Trophoblast cell (in vitro differentiated cells and primary cell): ENCODE measurements around the gene TWSG1.

ENCODE experiments used
- DNase-seq, 2 donors: peaks; one replicate each; pipeline ENCODE4 v3.0.0-alpha.2; 2016
- H2AFZ ChIP-seq: 2 replicates; pipeline ENCODE4 v1.6.1; 2013; ENCODE audit warnings: low read length, moderate library complexity, mild to moderate bottlenecking; ENCODE audit not compliant: insufficient read depth, poor library complexity
- H2AK5ac ChIP-seq: 2 replicates; pipeline ENCODE4 v1.6.1; 2013; ENCODE audit warnings: mild to moderate bottlenecking, low read length
- H2BK120ac ChIP-seq: 2 replicates; pipeline ENCODE4 v1.6.1; 2013; ENCODE audit warnings: low read length, mild to moderate bottlenecking, moderate library complexity; ENCODE audit not compliant: insufficient read depth, poor library complexity
- H2BK12ac ChIP-seq: 2 replicates; pipeline ENCODE4 v1.6.1; 2013; ENCODE audit warnings: mild to moderate bottlenecking, low read length, moderate library complexity
- H2BK5ac ChIP-seq: 2 replicates; pipeline ENCODE4 v1.6.1; 2013; ENCODE audit warnings: low read length, low read depth, moderate library complexity, mild to moderate bottlenecking; ENCODE audit not compliant: poor library complexity
- H3K14ac ChIP-seq: 2 replicates; pipeline ENCODE4 v1.6.1; 2013; ENCODE audit warnings: mild to moderate bottlenecking, low read length
- H3K18ac ChIP-seq: 2 replicates; pipeline ENCODE4 v1.6.1; 2013; ENCODE audit warnings: mild to moderate bottlenecking, low read length
- H3K23ac ChIP-seq: 2 replicates; pipeline ENCODE4 v1.6.1; 2013; ENCODE audit warnings: low read length
- H3K27ac ChIP-seq: 2 replicates; pipeline ENCODE4 v1.5.1; 2013; ENCODE audit warnings: low read depth, mild to moderate bottlenecking, inconsistent platforms, low read length, moderate library complexity
- H3K27me3 ChIP-seq: 2 replicates; pipeline ENCODE4 v1.6.1; 2013; ENCODE audit warnings: inconsistent platforms, mild to moderate bottlenecking, low read length, moderate library complexity; ENCODE audit not compliant: insufficient read depth
- H3K36me3 ChIP-seq, 2 experiments: 1 replicate in 1 of 2; 2 replicates in 1 of 2; pipeline ENCODE4 v1.6.1; 2013; ENCODE audit warnings: low read length in 2 of 2, mild to moderate bottlenecking in 2 of 2, moderate library complexity in 1 of 2; ENCODE audit not compliant: insufficient read depth in 2 of 2, control insufficient read depth in 1 of 2
- H3K4ac ChIP-seq: 2 replicates; pipeline ENCODE4 v1.6.1; 2013; ENCODE audit warnings: low read depth, mild to moderate bottlenecking, low read length, moderate library complexity
- H3K4me1 ChIP-seq, 2 experiments: 1 replicate in 1 of 2; 2 replicates in 1 of 2; pipeline ENCODE4 v1.6.1; 2013; ENCODE audit warnings: low read length in 2 of 2, mild to moderate bottlenecking in 2 of 2, moderate library complexity in 1 of 2; ENCODE audit not compliant: insufficient read depth in 2 of 2, control insufficient read depth in 1 of 2
- H3K4me2 ChIP-seq: 2 replicates; pipeline ENCODE4 v1.6.1; 2013; ENCODE audit warnings: inconsistent platforms, mild to moderate bottlenecking, low read length, moderate library complexity
- H3K4me3 ChIP-seq: 2 replicates; pipeline ENCODE4 v1.5.1; 2013; ENCODE audit warnings: mild to moderate bottlenecking, low read depth, low read length, inconsistent platforms
- H3K79me1 ChIP-seq: one replicate; pipeline ENCODE4 v1.6.1; 2013; ENCODE audit warnings: low read length
- H3K79me2 ChIP-seq: 2 replicates; pipeline ENCODE4 v1.6.1; 2013; ENCODE audit warnings: low read length, mild to moderate bottlenecking; ENCODE audit not compliant: control insufficient read depth, insufficient read depth, poor library complexity
- H3K9ac ChIP-seq: 2 replicates; pipeline ENCODE4 v1.6.1; 2013; ENCODE audit warnings: mild to moderate bottlenecking, low read length
- H3K9me3 ChIP-seq: 2 replicates; pipeline ENCODE4 v1.6.1; 2013; ENCODE audit warnings: low read depth, mild to moderate bottlenecking, control low read depth, inconsistent platforms, low read length; ENCODE audit not compliant: insufficient read depth
- H4K12ac ChIP-seq: 2 replicates; pipeline ENCODE4 v1.6.1; 2013; ENCODE audit warnings: low read depth, mild to moderate bottlenecking, low read length, moderate library complexity
- H4K8ac ChIP-seq: 2 replicates; pipeline ENCODE4 v1.6.1; 2013; ENCODE audit warnings: low read depth, mild to moderate bottlenecking, low read length, moderate library complexity
- H4K91ac ChIP-seq: one replicate; pipeline ENCODE4 v1.6.1; 2013; ENCODE audit warnings: low read depth, mild to moderate bottlenecking, low read length, moderate library complexity
- WGBS: extraction: QIAGEN DNeasy Blood & Tissue Kit; methylation state at CpG from one replicate; pipeline ENCODE4 v1.1.7; 2013; ENCODE audit warnings: missing lambda C conversion rate; ENCODE audit not compliant: insufficient read length, insufficient coverage; ENCODE audit errors: extremely low coverage; 5-methylcytosine and 5-hydroxymethylcytosine counted together

The TWSG1 gene

DNA sequence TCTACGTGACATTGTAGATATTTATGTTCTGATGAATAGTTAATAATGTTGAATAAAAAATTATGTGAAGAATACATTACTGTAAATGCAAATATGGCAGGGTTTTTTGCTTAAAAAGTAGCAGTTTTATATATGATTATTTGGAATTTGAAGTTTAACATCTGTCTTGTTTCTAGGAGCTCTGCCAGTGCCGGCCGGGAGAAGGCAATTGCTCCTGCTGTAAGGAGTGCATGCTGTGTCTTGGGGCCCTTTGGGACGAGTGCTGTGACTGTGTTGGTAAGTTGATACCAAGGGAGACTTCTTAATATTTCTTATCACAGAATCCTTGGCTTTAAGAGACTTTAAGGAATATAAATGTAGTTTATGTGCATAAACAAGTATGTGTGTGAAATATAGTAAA, 25.2 kb downstream of the TWSG1 start:
- Histone ChIP-seq H2BK120ac (no peak overlapping the region), H3K4me2 (no peak overlapping the region), H4K8ac (no peak overlapping the region), H3K4me3 (no peak overlapping the region), H3K79me1 (no peaks in the 10 kb centered on the region), H2AK5ac (no peak overlapping the region), H3K4me1 (peaks cover 0 to 3% of the 10 kb centered on the region in 2 experiments), H3K18ac (no peak overlapping the region), H3K79me2 (no peaks in the 10 kb centered on the region), H3K27ac (no peak overlapping the region), H3K9ac (no peak overlapping the region), H3K36me3 (peaks cover 0 to 3% of the 10 kb centered on the region in 2 experiments), H3K27me3 (no peaks in the 10 kb centered on the region), H4K12ac (no peak overlapping the region), H2BK5ac (no peak overlapping the region), H4K91ac (no peak overlapping the region), H3K9me3 (no peaks in the 10 kb centered on the region), H2BK12ac (no peak overlapping the region), H2AFZ (no peak overlapping the region), H3K4ac (no peak overlapping the region), H3K23ac (no peak overlapping the region), H3K14ac (no peak overlapping the region)
- DNase-seq, result no peak
- no CpG with 5 or more reads among the region's 4 CpGs for WGBS

DNA sequence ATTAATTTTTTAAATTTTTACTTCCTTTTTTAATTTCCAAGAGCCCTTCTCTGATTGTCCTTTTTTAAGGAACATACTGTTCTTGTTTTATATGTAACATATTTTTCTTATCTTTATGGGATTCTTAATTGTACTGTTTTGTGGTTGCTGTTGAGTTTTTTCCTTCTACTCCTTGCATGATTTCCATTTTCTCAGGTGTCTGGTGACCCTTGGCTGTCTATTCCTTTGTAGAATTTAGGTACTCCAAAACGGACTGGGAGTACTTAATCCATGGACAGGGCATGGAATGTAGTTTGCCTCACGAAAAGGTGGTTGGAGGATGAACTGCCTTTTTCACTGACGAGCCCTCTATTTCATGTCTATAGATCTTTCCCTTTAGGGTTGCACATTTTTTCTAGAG, 26.6 kb downstream of the TWSG1 start:
- Histone ChIP-seq H3K4ac (no peak overlapping the region), H3K4me3 (no peak overlapping the region), H3K4me2 (no peak overlapping the region), H3K18ac (no peak overlapping the region), H2BK12ac (no peak overlapping the region), H3K9ac (no peak overlapping the region), H4K12ac (no peak overlapping the region), H3K4me1 (peaks cover 0 to 3% of the 10 kb centered on the region in 2 experiments), H2AFZ (no peak overlapping the region), H3K36me3 (peaks cover 0 to 3% of the 10 kb centered on the region in 2 experiments), H4K91ac (no peak overlapping the region), H3K27ac (no peak overlapping the region), H3K9me3 (no peaks in the 10 kb centered on the region), H4K8ac (no peak overlapping the region), H3K27me3 (no peaks in the 10 kb centered on the region), H2AK5ac (no peak overlapping the region), H2BK120ac (no peak overlapping the region), H3K79me2 (no peaks in the 10 kb centered on the region), H3K79me1 (no peaks in the 10 kb centered on the region), H3K14ac (no peak overlapping the region), H2BK5ac (no peak overlapping the region), H3K23ac (peak overlapping the region; percentile 62)
- DNase-seq, result no peak
- WGBS, result no CpG with 5 or more reads among the region's 3 CpGs

DNA sequence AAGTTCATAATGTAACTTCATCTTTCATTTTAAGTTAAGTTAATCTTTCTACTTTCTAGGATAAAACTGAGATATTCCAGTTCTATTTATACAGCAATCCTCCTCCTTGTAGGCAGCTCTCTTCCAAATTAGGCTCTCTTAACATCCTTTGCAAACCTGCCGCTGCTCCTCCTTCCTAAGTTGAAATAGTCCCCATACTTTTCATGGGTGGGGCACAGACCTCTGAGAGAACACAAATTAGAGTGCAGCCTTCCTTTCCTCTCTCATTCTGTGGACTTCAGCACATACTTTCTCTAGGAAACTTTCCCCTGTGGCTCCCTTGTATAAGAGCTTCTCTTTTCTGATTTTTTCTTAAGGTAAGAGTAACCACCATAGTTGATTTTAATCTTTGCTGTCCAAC, 28.3 kb downstream of the TWSG1 start:
- no peak overlapping the region for H3K4me3 ChIP-seq
- H4K12ac ChIP-seq, result no peak overlapping the region
- WGBS, result no CpG with 5 or more reads among the region's 1 CpG
- H2AFZ ChIP-seq, result no peak overlapping the region
- H3K4ac ChIP-seq, result no peak overlapping the region
- H2BK5ac ChIP-seq, result no peak overlapping the region
- H3K27ac ChIP-seq, result no peak overlapping the region
- H3K23ac ChIP-seq, result no peak overlapping the region
- peaks cover 0 to 3% of the 10 kb centered on the region in 2 experiments for H3K4me1 ChIP-seq
- no peak overlapping the region for H4K91ac ChIP-seq
- no peak overlapping the region for H2BK12ac ChIP-seq
- no peaks in the 10 kb centered on the region for H3K79me1 ChIP-seq
- no peak overlapping the region for H3K9ac ChIP-seq
- no peak overlapping the region for H3K14ac ChIP-seq
- no peaks in the 10 kb centered on the region for H3K27me3 ChIP-seq
- H3K18ac ChIP-seq, result no peak overlapping the region
- DNase-seq, result peak; percentile 5 to 49
- H3K36me3 ChIP-seq, result peaks cover 3 to 6% of the 10 kb centered on the region in 2 experiments
- H2AK5ac ChIP-seq, result no peak overlapping the region
- no peak overlapping the region for H4K8ac ChIP-seq
- H3K4me2 ChIP-seq, result no peak overlapping the region
- H3K9me3 ChIP-seq, result no peaks in the 10 kb centered on the region
- H2BK120ac ChIP-seq, result no peak overlapping the region
- no peaks in the 10 kb centered on the region for H3K79me2 ChIP-seq

DNA sequence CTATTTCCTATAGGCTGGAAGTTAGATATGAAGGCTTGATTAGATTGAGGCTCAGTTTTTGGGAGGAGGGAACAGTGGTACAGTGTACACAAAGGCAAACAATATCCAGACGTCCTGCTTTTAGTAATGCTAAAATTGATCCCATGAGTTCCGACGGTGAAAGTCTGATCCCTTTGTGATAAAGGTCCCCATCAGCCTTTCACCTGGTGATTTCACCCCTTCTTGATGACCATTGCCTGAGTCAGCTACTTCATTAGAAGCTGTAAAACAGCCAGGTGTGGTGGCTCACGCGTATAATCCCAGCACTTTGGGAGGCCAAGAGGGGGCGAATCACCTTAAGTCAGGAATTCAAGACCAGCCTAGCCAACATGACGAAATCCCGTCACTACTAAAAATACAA, 29.7 kb downstream of the TWSG1 start:
- no peak overlapping the region for H3K9ac ChIP-seq
- H2BK120ac ChIP-seq, result no peak overlapping the region
- H3K27me3 ChIP-seq, result no peaks in the 10 kb centered on the region
- H3K79me1 ChIP-seq, result no peaks in the 10 kb centered on the region
- H2BK5ac ChIP-seq, result no peak overlapping the region
- H3K14ac ChIP-seq, result no peak overlapping the region
- H2BK12ac ChIP-seq, result no peak overlapping the region
- no peak overlapping the region for H3K18ac ChIP-seq
- no peak for DNase-seq
- H3K4me2 ChIP-seq, result no peak overlapping the region
- no peak overlapping the region for H4K8ac ChIP-seq
- no peak overlapping the region for H3K23ac ChIP-seq
- peaks cover 5 to 7% of the 10 kb centered on the region in 2 experiments for H3K36me3 ChIP-seq
- no peak overlapping the region for H2AK5ac ChIP-seq
- no peak overlapping the region for H3K4me3 ChIP-seq
- H3K79me2 ChIP-seq, result no peaks in the 10 kb centered on the region
- no peak overlapping the region for H4K91ac ChIP-seq
- H4K12ac ChIP-seq, result no peak overlapping the region
- H3K4me1 ChIP-seq, result peaks cover 0 to 3% of the 10 kb centered on the region in 2 experiments
- no CpG with 5 or more reads among the region's 8 CpGs for WGBS
- no peak overlapping the region for H3K27ac ChIP-seq
- no peaks in the 10 kb centered on the region for H3K9me3 ChIP-seq
- H2AFZ ChIP-seq, result no peak overlapping the region
- no peak overlapping the region for H3K4ac ChIP-seq
